ENCODE results near the gene PCBP3.
"Not testable (repeated sequence)": the region's sequence is repeated elsewhere in the genome, so short reads cannot be mapped to it uniquely, and the experiment has no call there.

PCBP3 gene

DNA sequence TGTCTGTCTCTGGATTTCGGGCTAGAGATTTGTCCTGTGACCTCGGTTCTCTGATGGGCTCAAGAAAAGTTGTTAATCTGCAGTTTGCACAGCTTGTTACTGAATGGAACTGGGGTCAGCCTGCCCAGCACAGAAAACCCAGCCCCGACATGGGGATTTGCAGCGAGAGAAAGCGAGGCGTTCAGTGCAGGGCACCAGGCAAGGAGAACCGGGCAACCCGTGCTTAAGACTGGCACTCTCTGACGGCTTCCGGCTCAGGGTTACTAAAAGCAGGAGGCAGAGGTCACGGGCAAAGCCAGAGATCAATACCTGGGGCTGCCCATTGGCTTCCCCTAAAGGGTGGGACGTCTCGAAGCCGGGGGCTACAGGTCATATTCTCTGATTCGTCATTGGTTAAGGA, 308.2 kb downstream of the PCBP3 start:
- H3K4me3 ChIP-seq (ENCODE audit: low read length): no peak overlapping the region
- no peak for TF ChIP-seq ZNF274 (IDR thresholded peaks at IDR 0.05; ENCODE audit: low read depth, low read length)

DNA sequence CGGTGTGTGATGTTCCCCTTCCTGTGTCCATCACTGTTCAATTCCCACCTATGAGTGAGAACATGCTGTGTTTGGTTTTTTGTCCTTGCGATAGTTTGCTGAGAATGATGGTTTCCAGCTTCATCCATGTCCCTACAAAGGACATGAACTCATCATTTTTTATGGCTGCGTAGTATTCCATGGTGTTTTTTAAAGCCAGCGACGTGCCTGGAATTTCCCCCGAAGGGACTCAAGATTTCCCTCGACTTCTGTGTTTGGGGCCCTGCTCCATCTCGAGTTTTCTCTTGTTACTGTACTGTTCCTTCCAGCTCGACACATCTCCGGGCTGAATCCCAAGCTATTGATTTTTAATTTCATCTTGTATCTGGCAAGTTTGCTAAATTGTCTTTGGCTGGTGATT, 309.0 kb downstream of the PCBP3 start:
- not testable (repeated sequence) for H3K4me3 ChIP-seq (ENCODE audit: low read length)

DNA sequence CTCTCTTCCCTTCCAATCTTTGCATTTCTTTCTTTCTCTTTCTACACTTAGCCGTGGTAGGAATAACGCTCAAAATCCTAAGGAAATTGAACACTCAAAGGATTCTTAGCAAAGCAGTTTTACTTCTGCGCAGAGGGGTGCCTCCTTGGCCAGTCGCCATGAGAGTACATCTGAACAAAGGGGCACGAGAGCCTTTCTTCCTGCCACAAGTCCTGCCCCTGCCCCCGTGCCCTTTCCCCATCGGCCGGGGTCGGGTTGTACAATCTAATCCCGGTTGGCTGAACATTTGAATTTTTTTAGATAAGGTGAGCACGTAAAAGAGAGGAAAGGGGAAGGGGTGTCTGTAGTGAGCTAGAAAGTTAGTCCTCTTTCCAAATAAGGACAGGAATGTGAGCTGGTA, 309.4 kb downstream of the PCBP3 start:
- no peak for TF ChIP-seq ZNF274 (IDR thresholded peaks at IDR 0.05; ENCODE audit: low read depth, low read length)
- H3K4me3 ChIP-seq (ENCODE audit: low read length): no peak overlapping the region

DNA sequence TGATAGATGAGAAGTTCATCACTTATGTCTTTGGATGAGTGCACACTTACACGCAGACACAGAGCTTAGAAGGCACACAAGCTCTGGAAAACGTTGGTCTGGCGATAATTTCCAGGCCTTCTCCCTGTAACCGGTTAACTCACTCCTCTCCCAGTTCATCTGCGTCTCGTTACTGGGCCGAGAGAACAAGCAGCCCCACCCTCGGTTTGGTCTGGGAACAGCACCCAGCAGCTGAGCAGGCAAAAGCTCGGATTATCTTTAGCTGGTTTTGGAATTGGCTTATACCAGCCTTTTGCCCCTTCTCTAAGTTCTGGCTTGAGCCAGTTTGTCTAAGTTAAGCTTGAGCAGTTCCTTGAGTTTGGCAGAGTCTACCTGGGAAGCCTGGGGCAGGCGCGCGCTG, 310.7 kb downstream of the PCBP3 start:
- H3K4me3 ChIP-seq (ENCODE audit: low read length): no peak overlapping the region
- TF ChIP-seq ZNF274 (IDR thresholded peaks at IDR 0.05; ENCODE audit: low read depth, low read length): no peak

DNA sequence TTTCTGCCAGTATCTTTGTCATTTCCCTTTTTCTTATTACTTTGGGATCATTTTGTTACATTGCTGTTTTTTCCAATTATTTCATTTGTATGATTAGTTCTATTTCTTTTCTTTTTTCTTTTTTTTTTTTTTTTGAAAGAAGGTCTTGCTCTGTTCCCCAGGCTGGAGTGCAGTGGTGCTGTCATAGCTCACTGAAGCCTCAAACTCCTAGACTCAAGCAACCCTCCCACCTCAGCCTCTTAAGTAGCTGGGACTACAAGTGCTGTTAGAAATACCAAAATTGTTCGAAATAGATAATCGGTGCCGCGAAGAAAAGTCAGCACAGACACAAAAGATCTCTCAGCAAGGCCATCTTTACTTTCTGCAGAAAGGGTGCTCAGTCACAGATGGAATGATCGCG, 311.4 kb downstream of the PCBP3 start:
- no peak overlapping the region for H3K4me3 ChIP-seq (ENCODE audit: low read length)
- no peak for TF ChIP-seq ZNF274 (IDR thresholded peaks at IDR 0.05; ENCODE audit: low read depth, low read length)

DNA sequence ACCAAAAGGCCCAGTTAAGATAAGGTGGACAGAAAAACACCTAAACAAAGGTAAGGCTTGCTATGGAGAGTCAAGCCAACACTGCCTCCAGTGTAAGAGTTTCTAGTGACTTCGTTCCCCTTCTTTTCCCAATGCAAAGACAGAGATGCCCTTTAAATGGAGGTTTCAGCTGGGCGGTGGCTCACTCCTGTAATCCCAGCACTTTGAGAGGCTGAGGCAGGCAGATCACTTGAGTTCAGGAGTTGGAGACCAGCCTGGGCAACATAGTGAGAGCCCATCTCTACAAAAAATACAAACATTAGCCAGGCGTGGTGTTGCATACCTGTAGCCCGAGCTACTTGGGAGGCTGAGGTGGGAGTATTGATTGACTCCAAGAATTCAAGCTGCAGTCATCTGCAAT, 314.0 kb downstream of the PCBP3 start:
- no peak for TF ChIP-seq ZNF274 (IDR thresholded peaks at IDR 0.05; ENCODE audit: low read depth, low read length)
- no peak overlapping the region for H3K4me3 ChIP-seq (ENCODE audit: low read length)

DNA sequence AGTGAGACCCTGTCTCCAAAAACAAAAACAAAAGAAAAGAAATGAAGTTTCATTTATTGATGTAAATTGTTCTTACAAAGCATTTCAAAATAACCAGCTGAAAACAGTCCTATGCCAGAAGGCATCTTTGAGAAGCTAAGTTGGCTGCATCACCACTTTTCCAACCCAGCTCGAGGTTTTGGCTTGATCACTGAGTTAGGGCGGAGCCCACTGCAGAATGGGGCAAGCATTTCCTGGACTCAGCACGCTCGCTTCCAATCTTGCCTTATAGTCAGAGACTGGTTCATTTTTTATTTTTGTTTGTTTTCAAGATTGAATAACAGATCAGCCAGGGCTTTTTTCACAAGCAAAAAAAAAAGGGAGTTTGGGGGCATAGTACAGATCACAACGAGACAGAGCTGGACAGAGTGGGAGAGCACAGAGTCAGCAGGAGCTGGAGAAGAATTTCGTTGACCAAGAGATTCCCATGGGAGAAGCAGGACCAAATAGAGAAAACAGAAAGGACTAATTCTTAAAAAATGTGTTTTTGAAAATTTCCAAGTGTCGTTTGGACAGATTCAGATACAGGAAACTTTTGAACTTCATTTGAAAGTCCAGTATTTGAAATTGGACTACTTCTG, 314.6 kb downstream of the PCBP3 start:
- H3K4me3 ChIP-seq (ENCODE audit: low read length): no peak overlapping the region
- no peak for TF ChIP-seq ZNF274 (IDR thresholded peaks at IDR 0.05; ENCODE audit: low read depth, low read length)

DNA sequence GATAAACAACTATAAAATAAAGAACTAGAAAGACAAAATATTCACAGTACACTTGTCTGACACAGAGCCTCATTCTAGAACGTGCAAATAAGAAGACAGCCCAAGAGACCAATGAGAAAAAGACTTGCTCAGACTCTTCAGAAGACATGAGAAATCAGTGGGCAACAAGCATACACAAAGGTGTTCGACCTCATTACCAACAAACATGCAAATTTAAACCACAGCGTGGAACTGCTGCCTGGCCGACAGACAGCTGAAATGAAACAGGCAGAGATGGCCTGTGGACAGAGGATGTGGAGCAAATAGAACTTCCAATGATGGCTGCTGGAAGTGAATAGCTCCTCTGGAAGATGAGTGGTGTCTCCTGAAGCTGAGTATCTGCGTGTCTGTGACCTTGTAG, 315.7 kb downstream of the PCBP3 start:
- no peak for TF ChIP-seq ZNF274 (IDR thresholded peaks at IDR 0.05; ENCODE audit: low read depth, low read length)

DNA sequence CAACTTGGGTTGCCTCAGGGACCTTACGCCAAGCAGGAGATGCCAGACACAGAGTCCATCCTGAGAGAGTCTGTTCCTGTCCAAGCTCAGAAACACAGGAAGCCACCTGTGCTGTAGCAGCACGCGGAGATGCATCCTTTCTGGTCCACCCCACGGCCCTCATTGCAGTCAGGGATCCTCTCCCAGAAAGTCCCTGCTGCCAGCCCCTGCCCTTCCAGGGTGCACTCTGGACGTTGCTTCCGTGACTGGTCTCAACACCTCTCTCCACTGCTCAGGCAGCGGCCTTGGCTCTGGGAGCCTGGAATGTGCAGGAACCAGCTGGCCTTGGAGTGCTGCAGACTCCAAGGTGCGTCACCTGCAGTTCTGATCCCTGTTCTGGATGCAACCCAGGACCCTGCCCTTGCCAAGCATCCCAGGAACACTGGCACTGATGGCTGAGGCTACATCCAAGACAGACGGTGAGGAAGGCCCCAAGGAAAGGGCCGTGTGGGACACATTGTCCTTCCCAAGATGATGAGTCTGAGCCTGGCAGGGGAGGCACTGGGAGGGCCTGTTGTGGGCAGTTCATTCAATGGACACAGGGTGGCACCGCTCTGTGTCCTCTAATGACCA, 316.4 kb downstream of the PCBP3 start:
- H3K4me3 ChIP-seq (ENCODE audit: low read length): no peak overlapping the region
- no peak for TF ChIP-seq ZNF274 (IDR thresholded peaks at IDR 0.05; ENCODE audit: low read depth, low read length)

More for the DNA sequence above, 315.7 kb downstream of the PCBP3 start:
- H3K4me3 ChIP-seq (ENCODE audit: low read length): no peak overlapping the region

DNA sequence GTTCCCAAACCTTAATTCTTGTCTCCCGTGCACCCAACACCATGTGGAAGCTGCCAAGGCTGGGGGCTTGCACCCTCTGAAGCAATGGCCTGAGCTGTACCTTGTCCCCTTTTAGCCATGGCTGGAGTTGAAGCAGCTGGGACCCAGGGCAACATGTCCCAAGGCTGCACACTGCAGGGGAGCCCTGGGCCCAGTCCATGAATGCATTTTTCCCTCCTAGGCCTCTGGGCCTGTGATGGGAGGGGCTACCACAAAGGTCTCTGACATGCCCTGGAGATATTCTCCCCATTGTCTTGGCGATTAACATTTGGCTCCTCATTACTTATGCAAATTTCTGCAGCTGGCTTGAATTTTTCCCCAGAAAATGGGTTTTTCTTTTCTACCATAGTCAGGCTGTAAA, 317.9 kb downstream of the PCBP3 start:
- H3K4me3 ChIP-seq (ENCODE audit: low read length): not testable (repeated sequence)

DNA sequence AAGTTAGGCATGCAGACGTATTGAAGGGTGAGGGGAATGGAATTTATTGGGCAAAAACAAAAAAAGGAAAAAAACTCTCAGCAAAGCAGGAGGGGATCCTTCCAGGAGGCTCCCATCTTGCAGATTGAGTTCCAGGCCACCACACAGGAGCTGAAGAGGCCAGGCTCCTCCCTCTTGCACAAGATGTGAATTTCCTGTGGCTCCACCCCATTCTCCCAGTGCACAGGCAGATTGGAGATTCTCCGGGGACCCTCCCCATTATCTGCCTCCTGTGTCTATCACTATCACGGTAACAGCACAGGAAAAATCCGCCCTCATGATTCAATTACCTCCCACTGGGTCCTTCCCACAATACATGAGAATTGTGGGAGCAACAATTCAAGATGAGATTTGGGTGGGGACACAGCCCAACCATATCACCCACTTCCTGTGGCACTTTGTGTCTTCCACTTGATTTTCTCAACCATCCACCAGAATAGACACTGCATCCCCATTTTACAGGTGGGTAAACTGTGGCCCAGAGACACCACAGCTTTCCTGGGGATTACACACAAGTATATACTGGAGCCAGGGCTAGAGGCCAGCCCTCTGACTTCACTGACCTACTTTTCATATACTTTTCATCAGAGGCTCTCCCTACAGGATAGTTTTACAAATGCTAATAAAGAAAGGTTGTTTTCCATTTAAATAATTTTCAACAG, 319.2 kb downstream of the PCBP3 start:
- H3K4me3 ChIP-seq (ENCODE audit: low read length): no peak overlapping the region
- TF ChIP-seq ZNF274 (IDR thresholded peaks at IDR 0.05; ENCODE audit: low read depth, low read length): no peak

DNA sequence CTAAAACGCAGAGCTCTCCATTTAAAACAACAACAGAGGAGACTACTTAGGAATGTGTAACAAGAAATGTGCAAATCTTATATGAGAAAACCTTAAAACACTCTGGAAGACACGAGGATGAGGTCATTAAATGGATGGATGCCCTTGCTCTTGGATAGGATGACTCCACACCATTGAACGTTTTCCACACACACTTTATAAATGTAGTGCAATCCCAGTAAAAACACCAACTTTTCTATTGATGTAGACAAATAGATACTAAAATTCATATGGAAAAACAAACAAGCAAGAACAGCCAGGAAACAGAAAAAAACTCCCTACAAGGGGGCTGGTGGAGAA, 319.7 kb downstream of the PCBP3 start:
- no peak overlapping the region for H3K4me3 ChIP-seq (ENCODE audit: low read length)

DNA sequence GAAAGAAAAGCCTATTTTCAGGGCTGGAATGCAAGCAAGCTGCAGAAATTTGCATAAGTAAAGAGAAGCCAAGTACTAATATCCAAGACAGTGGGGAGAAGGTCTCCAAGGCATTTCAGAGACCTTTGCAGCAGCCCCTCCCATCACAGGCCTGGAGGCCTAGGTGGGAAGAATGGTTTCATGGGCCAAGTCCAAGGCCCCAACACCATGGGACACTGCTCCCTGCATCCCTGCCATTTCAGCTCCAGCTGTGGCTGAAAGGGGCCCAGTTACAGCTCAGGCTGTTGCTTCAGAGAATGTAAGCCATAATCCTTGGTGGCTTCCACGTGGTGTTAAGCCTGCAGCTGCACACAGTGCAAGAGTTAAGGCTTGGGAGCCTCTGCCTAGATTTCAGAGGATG, 321.1 kb downstream of the PCBP3 start:
- no peak overlapping the region for H3K4me3 ChIP-seq (ENCODE audit: low read length)
- TF ChIP-seq ZNF274 (IDR thresholded peaks at IDR 0.05; ENCODE audit: low read depth, low read length): no peak

More for the DNA sequence above, 319.7 kb downstream of the PCBP3 start:
- no peak for TF ChIP-seq ZNF274 (IDR thresholded peaks at IDR 0.05; ENCODE audit: low read depth, low read length)

DNA sequence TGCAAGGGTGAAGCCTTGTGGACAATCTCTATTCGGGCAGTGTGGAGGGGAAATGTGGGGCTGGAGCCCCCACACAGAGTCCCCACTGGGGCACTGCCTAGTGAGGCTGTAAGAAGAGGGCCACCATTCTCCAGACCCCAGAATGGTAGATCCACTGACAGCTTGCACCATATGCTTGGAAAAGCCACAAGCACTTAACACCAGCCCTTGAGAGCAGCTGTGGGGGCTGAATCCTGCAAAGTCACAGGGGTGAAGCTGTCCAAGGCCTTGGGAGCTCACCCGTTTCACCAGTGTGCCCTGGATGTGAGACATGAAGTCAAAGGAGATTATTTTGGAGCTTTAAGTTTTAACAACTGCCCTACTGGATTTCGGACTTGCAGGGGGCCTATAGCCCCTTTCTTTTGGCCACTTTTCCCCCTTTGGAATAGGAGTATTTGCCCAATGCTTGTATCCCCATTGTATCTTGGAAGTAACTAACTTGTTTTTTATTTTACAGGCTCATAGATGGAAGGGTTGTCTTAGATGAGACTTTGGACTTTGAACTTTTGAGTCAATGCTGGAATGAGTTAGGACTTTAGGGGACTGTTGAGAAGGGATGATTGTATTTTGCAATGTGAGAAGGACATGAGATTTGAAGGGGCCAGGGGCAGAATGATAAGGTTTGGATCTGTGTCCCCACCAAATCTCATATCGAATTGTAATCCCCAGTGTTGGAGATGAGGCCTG, 321.7 kb downstream of the PCBP3 start:
- no peak for TF ChIP-seq ZNF274 (IDR thresholded peaks at IDR 0.05; ENCODE audit: low read depth, low read length)
- no peak overlapping the region for H3K4me3 ChIP-seq (ENCODE audit: low read length)

DNA sequence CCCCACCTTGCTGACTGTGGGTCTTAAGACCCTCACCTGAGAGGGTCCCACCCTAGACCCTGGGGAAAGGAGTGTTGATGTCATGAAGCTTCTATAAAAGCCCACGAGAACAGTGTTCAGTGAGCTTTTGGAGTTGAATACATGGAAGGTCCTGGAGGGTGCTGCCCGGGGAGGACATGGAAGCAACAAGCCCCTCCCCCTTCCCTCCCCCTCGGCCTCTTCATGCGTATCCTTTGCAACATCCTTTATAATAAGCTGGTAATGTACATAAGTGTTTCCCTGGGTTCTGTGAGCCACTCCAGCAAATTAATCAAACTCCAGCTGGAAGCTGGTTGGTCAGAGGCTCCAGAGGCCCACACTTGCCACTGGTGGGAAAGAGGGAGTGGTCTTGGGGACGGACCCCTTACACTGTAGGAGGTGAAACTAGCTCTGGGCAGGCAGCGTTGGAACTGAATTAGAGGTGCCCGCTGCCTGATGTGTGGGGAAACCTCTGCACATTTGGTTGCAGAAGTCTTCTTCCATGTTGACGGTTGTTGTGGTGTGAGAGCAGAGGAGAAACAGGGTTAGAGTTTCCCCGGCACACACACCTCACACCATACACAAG, 323.4 kb downstream of the PCBP3 start:
- no peak for TF ChIP-seq ZNF274 (IDR thresholded peaks at IDR 0.05; ENCODE audit: low read depth, low read length)
- H3K4me3 ChIP-seq (ENCODE audit: low read length): no peak overlapping the region

Data from GM08714 (cell line).